Hepatocyte (in vitro differentiated cells): ENCODE data around the gene FOXQ1.

ENCODE experiments used
- EZH2 ChIP-seq: fragments of 200-600 bp; sonication (generic); IDR thresholded peaks from 2 replicates; pipeline ENCODE4 v1.6.1; 2016; ENCODE audit warnings: antibody characterized with exemption, mild to moderate bottlenecking, borderline replicate concordance
- EZH2phosphoT487 ChIP-seq: fragments of 200-600 bp; sonication (generic); IDR thresholded peaks from one replicate; pipeline ENCODE4 v1.6.1; 2018; ENCODE audit warnings: antibody characterized with exemption, mild to moderate bottlenecking, low read depth, moderate library complexity; ENCODE audit not compliant: unreplicated experiment, severe bottlenecking
- TF ChIP-seq, protein P1 (sequence below): fragments of 200-600 bp; sonication (generic); IDR thresholded peaks from 2 replicates; pipeline ENCODE4 v1.5.1; 2016; ENCODE audit warnings: antibody characterized with exemption, mild to moderate bottlenecking; ENCODE audit not compliant: poor library complexity

- TF ChIP-seq, protein P1, sequence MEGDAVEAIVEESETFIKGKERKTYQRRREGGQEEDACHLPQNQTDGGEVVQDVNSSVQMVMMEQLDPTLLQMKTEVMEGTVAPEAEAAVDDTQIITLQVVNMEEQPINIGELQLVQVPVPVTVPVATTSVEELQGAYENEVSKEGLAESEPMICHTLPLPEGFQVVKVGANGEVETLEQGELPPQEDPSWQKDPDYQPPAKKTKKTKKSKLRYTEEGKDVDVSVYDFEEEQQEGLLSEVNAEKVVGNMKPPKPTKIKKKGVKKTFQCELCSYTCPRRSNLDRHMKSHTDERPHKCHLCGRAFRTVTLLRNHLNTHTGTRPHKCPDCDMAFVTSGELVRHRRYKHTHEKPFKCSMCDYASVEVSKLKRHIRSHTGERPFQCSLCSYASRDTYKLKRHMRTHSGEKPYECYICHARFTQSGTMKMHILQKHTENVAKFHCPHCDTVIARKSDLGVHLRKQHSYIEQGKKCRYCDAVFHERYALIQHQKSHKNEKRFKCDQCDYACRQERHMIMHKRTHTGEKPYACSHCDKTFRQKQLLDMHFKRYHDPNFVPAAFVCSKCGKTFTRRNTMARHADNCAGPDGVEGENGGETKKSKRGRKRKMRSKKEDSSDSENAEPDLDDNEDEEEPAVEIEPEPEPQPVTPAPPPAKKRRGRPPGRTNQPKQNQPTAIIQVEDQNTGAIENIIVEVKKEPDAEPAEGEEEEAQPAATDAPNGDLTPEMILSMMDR: no peak
- TF ChIP-seq EZH2: no peak
- TF ChIP-seq EZH2phosphoT487: no peak
Observed at GRCh38 chr6:1278061-1278720, 33.7 kb upstream of the FOXQ1 start.
